Hematopoietic multipotent progenitor cell treated with erythropoietin and hydrocortisone succinate and interleukin-3 and kit ligand, for 4 days (in vitro differentiated cells): Measurements from ENCODE around the gene KRTAP10-1.
"Not testable (repeated sequence)": the region's sequence is repeated elsewhere in the genome, so short reads cannot be mapped to it uniquely, and the experiment has no call there.

Experiments used
- DNase-seq: peaks from one replicate; pipeline ENCODE4 v3.0.0-alpha.2; 2015

The KRTAP10-1 gene

GRCh38 chr21:44514746-44515358, 25.1 kb downstream of the KRTAP10-1 start:
- DNase-seq, result no peak

GRCh38 chr21:44514218-44514520, 25.8 kb downstream of the KRTAP10-1 start:
- DNase-seq, result no peak

- no peak for DNase-seq
These were observed 26.4 kb downstream of the KRTAP10-1 start for GRCh38 chr21:44513389-44514217.

GRCh38 chr21:44512496-44513388, 27.3 kb downstream of the KRTAP10-1 start:
- DNase-seq, result no peak

GRCh38 chr21:44511938-44512275, 28.1 kb downstream of the KRTAP10-1 start:
- DNase-seq, result no peak

- no peak for DNase-seq
These were observed 28.6 kb downstream of the KRTAP10-1 start for GRCh38 chr21:44511219-44511937.

GRCh38 chr21:44510508-44511218, 29.3 kb downstream of the KRTAP10-1 start:
- peak; percentile 75 for DNase-seq

- DNase-seq, result no peak
These were observed 29.9 kb downstream of the KRTAP10-1 start for GRCh38 chr21:44510109-44510507.

GRCh38 chr21:44509539-44509938, 30.5 kb downstream of the KRTAP10-1 start:
- DNase-seq, result peak; percentile 14

GRCh38 chr21:44508711-44509445, 31.1 kb downstream of the KRTAP10-1 start:
- no peak for DNase-seq

- DNase-seq, result no peak
These were observed 31.6 kb downstream of the KRTAP10-1 start for GRCh38 chr21:44508426-44508710.

- no peak for DNase-seq
These were observed 32.1 kb downstream of the KRTAP10-1 start for GRCh38 chr21:44507673-44508425.

- DNase-seq, result no peak
These were observed 33.4 kb downstream of the KRTAP10-1 start for GRCh38 chr21:44506279-44507255.

GRCh38 chr21:44505673-44506278, 34.2 kb downstream of the KRTAP10-1 start:
- no peak for DNase-seq

- no peak for DNase-seq
These were observed 36.0 kb downstream of the KRTAP10-1 start for GRCh38 chr21:44503901-44504399.

GRCh38 chr21:44503006-44503889, 36.7 kb downstream of the KRTAP10-1 start:
- not testable (repeated sequence) for DNase-seq

- DNase-seq, result no peak
These were observed 37.6 kb downstream of the KRTAP10-1 start for GRCh38 chr21:44502171-44502958.
